Measurements from ENCODE around the gene SYNE4. TPM values are rescaled to one million over a fixed set of nuclear protein-coding genes. Genes with fewer than 3 reads are reported as not detected.

SYNE4 gene
- polyA plus RNA-seq, 4 donors, result 1.7 to 15.3 (median 10.0) TPM

GRCh38 chr19:36026091-36026876 lies 17.7 kb upstream of the SYNE4 start:
- no peak for DNase-seq (ENCODE audit: low read depth in 4 of 4, low spot score in 3 of 4)

- no peak for DNase-seq (ENCODE audit: low read depth in 4 of 4, low spot score in 3 of 4)
Observed at GRCh38 chr19:36025541-36025940, 16.9 kb upstream of the SYNE4 start.

GRCh38 chr19:36023432-36023831 lies 14.8 kb upstream of the SYNE4 start:
- DNase-seq (ENCODE audit: low read depth in 4 of 4, low spot score in 3 of 4), result no peak

- DNase-seq (ENCODE audit: low read depth in 4 of 4, low spot score in 3 of 4), result no peak
Observed at GRCh38 chr19:36019061-36019670, 10.6 kb upstream of the SYNE4 start.

- peak; percentile 94 to 97 (median 96) for DNase-seq (ENCODE audit: low read depth in 4 of 4, low spot score in 3 of 4)
Observed at GRCh38 chr19:36014012-36014924, 5.7 kb upstream of the SYNE4 start, which contains the start of gene ALKBH6. TSS of gene ALKBH6 (minus strand) at chr19:36014213. CDS start at chr19:36013397, 816 bp downstream.

GRCh38 chr19:36013280-36014011 lies 4.8 kb upstream of the SYNE4 start:
- DNase-seq (ENCODE audit: low read depth in 4 of 4, low spot score in 3 of 4), result no peak

- no peak for DNase-seq (ENCODE audit: low read depth in 4 of 4, low spot score in 3 of 4)
Observed at GRCh38 chr19:36010402-36010801, 1.8 kb upstream of the SYNE4 start.

GRCh38 chr19:36009633-36010379 lies 1.2 kb upstream of the SYNE4 start:
- DNase-seq (ENCODE audit: low read depth in 4 of 4, low spot score in 3 of 4), result no peak

GRCh38 chr19:36009220-36009619 lies 607 bp upstream of the SYNE4 start:
- DNase-seq (ENCODE audit: low read depth in 4 of 4, low spot score in 3 of 4), result no peak

GRCh38 chr19:36006955-36007354 lies 1.7 kb downstream of the SYNE4 start:
- no peak for DNase-seq (ENCODE audit: low read depth in 4 of 4, low spot score in 3 of 4)

GRCh38 chr19:36003284-36003683 lies 5.3 kb downstream of the SYNE4 start:
- DNase-seq (ENCODE audit: low read depth in 4 of 4, low spot score in 3 of 4), result no peak

- DNase-seq (ENCODE audit: low read depth in 4 of 4, low spot score in 3 of 4), result no peak
Observed at GRCh38 chr19:36001605-36002004, 7.0 kb downstream of the SYNE4 start.

- DNase-seq (ENCODE audit: low read depth in 4 of 4, low spot score in 3 of 4), result no peak
Observed at GRCh38 chr19:35996777-35997176, 11.8 kb downstream of the SYNE4 start.

GRCh38 chr19:35995048-35995993 lies 13.3 kb downstream of the SYNE4 start, which contains the start of gene SDHAF1:
TSS of gene SDHAF1 (plus strand) at chr19:35995188. CDS start at chr19:35995275, 87 bp downstream.
- DNase-seq (ENCODE audit: low read depth in 4 of 4, low spot score in 3 of 4), result peak; percentile 77 to 88 (median 86)

- no peak for DNase-seq (ENCODE audit: low read depth in 4 of 4, low spot score in 3 of 4)
Observed at GRCh38 chr19:35993923-35994598, 14.6 kb downstream of the SYNE4 start.

- no peak for DNase-seq (ENCODE audit: low read depth in 4 of 4, low spot score in 3 of 4)
Observed at GRCh38 chr19:35992907-35993765, 15.5 kb downstream of the SYNE4 start.

Data from left renal pelvis (tissue), 4 donors.